Mesothelial cell of epicardium (in vitro differentiated cells): Measurements from ENCODE around the gene POT1. TPM values are rescaled to one million over a fixed set of nuclear protein-coding genes. Genes with fewer than 3 reads are reported as not detected.

Source experiments
- DNase-seq, 2 experiments: peaks; one replicate each; pipeline ENCODE4 v3.0.0; 2021; ENCODE audit warnings: low spot score in 2 of 2; ENCODE audit not compliant: unreplicated experiment in 2 of 2
- H3K27ac Mint-ChIP-seq: 2 replicates; pipeline ENCODE4 v1.8.0; 2021; ENCODE audit warnings: mixed read lengths
- H3K27me3 Mint-ChIP-seq: 2 replicates; pipeline ENCODE4 v1.8.0; 2021; ENCODE audit warnings: low read depth, mixed read lengths
- H3K36me3 Mint-ChIP-seq: 2 replicates; pipeline ENCODE4 v1.8.0; 2021; ENCODE audit warnings: mixed read lengths
- H3K4me1 Mint-ChIP-seq: 2 replicates; pipeline ENCODE4 v1.8.0; 2021; ENCODE audit warnings: mixed read lengths
- H3K4me3 Mint-ChIP-seq: 2 replicates; pipeline ENCODE4 v1.8.0; 2021; ENCODE audit warnings: mild to moderate bottlenecking, moderate library complexity, mixed read lengths
- H3K9me3 Mint-ChIP-seq: 2 replicates; pipeline ENCODE4 v1.8.0; 2021; ENCODE audit warnings: mixed read lengths
- CTCF ChIP-seq: fragments of 200-600 bp; sonication (generic); IDR thresholded peaks from one replicate; pipeline ENCODE4 v1.5.0; 2021; ENCODE audit warnings: antibody characterized with exemption; ENCODE audit not compliant: unreplicated experiment
- total RNA-seq: library from RNA; stranded (reverse); gene quantifications from 3 replicates; pipeline ENCODE4 v1.2.1, GENCODE V29; 2021

Gene POT1
- total RNA-seq, 1 donor from 2014 or later: 34.2 TPM

- TF ChIP-seq CTCF: no peak
- peaks cover 14% of the 10 kb centered on the region for H3K36me3 Mint-ChIP-seq
- H3K27ac Mint-ChIP-seq: no peak overlapping the region
- no peaks in the 10 kb centered on the region for H3K4me1 Mint-ChIP-seq
- no peaks in the 10 kb centered on the region for H3K27me3 Mint-ChIP-seq
- no peak overlapping the region for H3K4me3 Mint-ChIP-seq
- no peak for DNase-seq
- H3K9me3 Mint-ChIP-seq: no peaks in the 10 kb centered on the region
Observed at GRCh38 chr7:124836173-124836572, 93.5 kb downstream of the POT1 start.

- peaks cover 16% of the 10 kb centered on the region for H3K36me3 Mint-ChIP-seq
- peaks cover 17% of the 10 kb centered on the region for H3K9me3 Mint-ChIP-seq
- DNase-seq: no peak
- no peaks in the 10 kb centered on the region for H3K27me3 Mint-ChIP-seq
- TF ChIP-seq CTCF: no peak
- H3K4me3 Mint-ChIP-seq: no peak overlapping the region
- no peaks in the 10 kb centered on the region for H3K4me1 Mint-ChIP-seq
- no peak overlapping the region for H3K27ac Mint-ChIP-seq
Observed at GRCh38 chr7:124818807-124819206, 110.8 kb downstream of the POT1 start.

GRCh38 chr7:124813994-124814798, 115.4 kb downstream of the POT1 start:
- no peak overlapping the region for H3K27ac Mint-ChIP-seq
- peaks cover 17% of the 10 kb centered on the region for H3K9me3 Mint-ChIP-seq
- no peak for TF ChIP-seq CTCF
- no peaks in the 10 kb centered on the region for H3K27me3 Mint-ChIP-seq
- DNase-seq: no peak
- H3K4me3 Mint-ChIP-seq: no peak overlapping the region
- H3K4me1 Mint-ChIP-seq: peaks cover 3% of the 10 kb centered on the region
- peaks cover 1% of the 10 kb centered on the region for H3K36me3 Mint-ChIP-seq

GRCh38 chr7:124812764-124813163, 116.9 kb downstream of the POT1 start:
- H3K4me3 Mint-ChIP-seq: no peak overlapping the region
- no peak for DNase-seq
- H3K27me3 Mint-ChIP-seq: no peaks in the 10 kb centered on the region
- no peak overlapping the region for H3K27ac Mint-ChIP-seq
- no peak for TF ChIP-seq CTCF
- peaks cover 3% of the 10 kb centered on the region for H3K4me1 Mint-ChIP-seq
- peaks cover 10% of the 10 kb centered on the region for H3K9me3 Mint-ChIP-seq
- no peaks in the 10 kb centered on the region for H3K36me3 Mint-ChIP-seq

- H3K27ac Mint-ChIP-seq: no peak overlapping the region
- no peaks in the 10 kb centered on the region for H3K36me3 Mint-ChIP-seq
- TF ChIP-seq CTCF: no peak
- no peaks in the 10 kb centered on the region for H3K27me3 Mint-ChIP-seq
- H3K4me3 Mint-ChIP-seq: no peak overlapping the region
- no peaks in the 10 kb centered on the region for H3K9me3 Mint-ChIP-seq
- DNase-seq: no peak
- H3K4me1 Mint-ChIP-seq: peaks cover 3% of the 10 kb centered on the region
Observed at GRCh38 chr7:124811341-124811740, 118.3 kb downstream of the POT1 start.
